GM08714 (cell line): ENCODE data around the gene SPOP.
"Not testable (repeated sequence)": the region's sequence is repeated elsewhere in the genome, so short reads cannot be mapped to it uniquely, and the experiment has no call there.

Source experiments
- H3K4me3 ChIP-seq: fragments of 200-500 bp; sonication (Bioruptor generic); 2 replicates; pipeline ENCODE4 v1.5.1; 2014; ENCODE audit warnings: mild to moderate bottlenecking, low read length, inconsistent platforms
- ZNF274 ChIP-seq: IDR thresholded peaks from 2 replicates; pipeline ENCODE4 v1.6.1; 2012; ENCODE audit warnings: mild to moderate bottlenecking, low read depth, low read length

SPOP gene

GRCh38 chr17:49565948-49566491, 111.9 kb downstream of the SPOP start:
- H3K4me3 ChIP-seq = no peak overlapping the region
- no peak for TF ChIP-seq ZNF274

GRCh38 chr17:49564638-49565037, 113.3 kb downstream of the SPOP start:
- TF ChIP-seq ZNF274 = no peak
- no peak overlapping the region for H3K4me3 ChIP-seq

GRCh38 chr17:49557312-49558024, 120.4 kb downstream of the SPOP start:
- no peak overlapping the region for H3K4me3 ChIP-seq
- TF ChIP-seq ZNF274 = no peak

- TF ChIP-seq ZNF274 = no peak
- H3K4me3 ChIP-seq = no peak overlapping the region
Measured at GRCh38 chr17:49556223-49556943, 121.5 kb downstream of the SPOP start.

- H3K4me3 ChIP-seq = no peak overlapping the region
- TF ChIP-seq ZNF274 = no peak
Measured at GRCh38 chr17:49555495-49556222, 122.2 kb downstream of the SPOP start.

GRCh38 chr17:49554694-49555494, 123.0 kb downstream of the SPOP start:
- H3K4me3 ChIP-seq = no peak overlapping the region
- TF ChIP-seq ZNF274 = no peak

GRCh38 chr17:49553676-49554335, 124.1 kb downstream of the SPOP start:
- no peak for TF ChIP-seq ZNF274

GRCh38 chr17:49552070-49552751, 125.7 kb downstream of the SPOP start:
- TF ChIP-seq ZNF274 = no peak
- H3K4me3 ChIP-seq = no peak overlapping the region

More at GRCh38 chr17:49553676-49554335, 124.1 kb downstream of the SPOP start:
- H3K4me3 ChIP-seq = no peak overlapping the region

- H3K4me3 ChIP-seq = no peak overlapping the region
- no peak for TF ChIP-seq ZNF274
Measured at GRCh38 chr17:49551221-49552069, 126.5 kb downstream of the SPOP start.

GRCh38 chr17:49550764-49551163, 127.1 kb downstream of the SPOP start:
- H3K4me3 ChIP-seq = not testable (repeated sequence)

GRCh38 chr17:49549691-49550678, 127.9 kb downstream of the SPOP start:
- no peak overlapping the region for H3K4me3 ChIP-seq
- no peak for TF ChIP-seq ZNF274
